Gastroesophageal sphincter (tissue), 3 donors: ENCODE results near the gene CLCN1.

Experiments used
- POLR2A ChIP-seq, 2 donors: fragments of 450-650 bp; IDR thresholded peaks; one replicate each; pipeline ENCODE4 v1.6.1; 2017; ENCODE audit warnings: antibody characterized with exemption in 2 of 2, mild to moderate bottlenecking in 2 of 2, moderate library complexity in 1 of 2
- TF ChIP-seq, protein P1 (sequence below), 4 experiments: fragments of 200-600 bp in 2 of 4; fragments of 450-650 bp in 2 of 4; sonication (generic) in 1 of 4; IDR thresholded peaks; one replicate each; pipeline ENCODE4 v1.5.1; 2017 to 2019; ENCODE audit warnings: antibody characterized with exemption in 4 of 4, mild to moderate bottlenecking in 2 of 4, moderate library complexity in 2 of 4

DNA sequence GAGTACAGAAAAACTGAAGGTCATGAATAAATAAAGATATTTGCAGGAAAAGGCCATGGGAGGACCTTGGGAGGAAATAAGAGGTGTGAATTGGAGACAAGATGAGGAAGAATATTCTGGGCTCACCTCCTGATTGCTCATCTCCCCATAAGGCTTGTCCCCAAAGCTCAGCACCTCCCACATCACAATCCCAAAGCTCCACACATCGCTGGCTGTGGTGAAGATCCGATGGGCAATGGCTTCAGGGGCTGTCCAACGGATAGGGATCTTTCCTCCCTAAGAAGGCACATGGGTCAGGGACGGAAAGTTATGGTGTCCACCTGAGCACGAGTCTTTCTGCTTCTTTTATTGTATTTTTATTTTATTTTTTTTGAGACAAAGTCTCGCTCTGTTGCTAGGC lies 78.2 kb downstream of the CLCN1 start:
- TF ChIP-seq, protein P1, sequence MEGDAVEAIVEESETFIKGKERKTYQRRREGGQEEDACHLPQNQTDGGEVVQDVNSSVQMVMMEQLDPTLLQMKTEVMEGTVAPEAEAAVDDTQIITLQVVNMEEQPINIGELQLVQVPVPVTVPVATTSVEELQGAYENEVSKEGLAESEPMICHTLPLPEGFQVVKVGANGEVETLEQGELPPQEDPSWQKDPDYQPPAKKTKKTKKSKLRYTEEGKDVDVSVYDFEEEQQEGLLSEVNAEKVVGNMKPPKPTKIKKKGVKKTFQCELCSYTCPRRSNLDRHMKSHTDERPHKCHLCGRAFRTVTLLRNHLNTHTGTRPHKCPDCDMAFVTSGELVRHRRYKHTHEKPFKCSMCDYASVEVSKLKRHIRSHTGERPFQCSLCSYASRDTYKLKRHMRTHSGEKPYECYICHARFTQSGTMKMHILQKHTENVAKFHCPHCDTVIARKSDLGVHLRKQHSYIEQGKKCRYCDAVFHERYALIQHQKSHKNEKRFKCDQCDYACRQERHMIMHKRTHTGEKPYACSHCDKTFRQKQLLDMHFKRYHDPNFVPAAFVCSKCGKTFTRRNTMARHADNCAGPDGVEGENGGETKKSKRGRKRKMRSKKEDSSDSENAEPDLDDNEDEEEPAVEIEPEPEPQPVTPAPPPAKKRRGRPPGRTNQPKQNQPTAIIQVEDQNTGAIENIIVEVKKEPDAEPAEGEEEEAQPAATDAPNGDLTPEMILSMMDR (IDR thresholded peaks at IDR 0.05), result no peak
- TF ChIP-seq POLR2A (IDR thresholded peaks at IDR 0.05), result no peak
